ENCODE data around the gene C1QL1.

The C1QL1 gene

DNA sequence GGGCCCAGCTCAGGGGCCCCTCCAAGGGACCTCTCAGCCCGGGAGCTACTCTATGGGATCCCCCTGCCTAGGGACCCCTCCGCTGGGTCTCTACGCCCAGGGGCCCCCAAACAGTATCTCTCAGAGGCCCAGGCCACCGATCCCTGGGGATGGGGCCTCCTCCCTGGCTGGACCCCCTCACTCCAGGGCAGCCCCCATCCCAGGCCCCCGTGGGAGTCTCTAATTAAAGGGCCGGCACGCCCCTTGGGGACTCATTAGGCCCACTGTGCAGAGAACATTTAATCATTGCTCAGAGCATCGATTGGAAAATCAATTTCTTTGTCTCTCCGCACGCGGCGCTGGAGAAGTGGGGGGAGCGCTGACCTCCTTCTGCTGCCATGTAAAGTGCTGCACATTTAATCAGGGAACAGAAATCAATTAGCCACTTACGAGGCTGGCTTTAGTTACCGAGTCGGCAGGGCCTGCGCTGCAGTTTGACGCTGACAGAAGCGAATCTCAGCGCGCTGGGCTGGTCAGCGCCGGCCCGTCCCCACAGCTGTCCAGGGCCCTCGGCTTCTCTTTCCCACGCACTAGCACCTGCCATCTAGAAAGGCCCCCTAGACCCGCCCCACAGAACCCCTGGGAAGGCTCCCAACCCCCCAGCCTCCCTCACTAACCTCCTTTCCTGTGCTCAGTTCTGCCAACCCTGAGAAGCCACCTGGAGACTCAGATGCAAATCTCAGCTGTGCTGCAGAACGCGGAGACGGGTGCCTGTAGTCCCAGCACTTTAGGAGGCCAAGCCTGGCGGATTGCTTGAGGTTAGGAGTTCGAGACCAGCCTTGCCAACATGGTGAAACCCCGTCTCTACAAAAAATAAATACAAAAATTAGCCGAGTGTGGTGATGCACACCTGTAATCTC is 20.2 kb upstream of the C1QL1 start:
- DNase-seq = peak; percentile 69

DNA sequence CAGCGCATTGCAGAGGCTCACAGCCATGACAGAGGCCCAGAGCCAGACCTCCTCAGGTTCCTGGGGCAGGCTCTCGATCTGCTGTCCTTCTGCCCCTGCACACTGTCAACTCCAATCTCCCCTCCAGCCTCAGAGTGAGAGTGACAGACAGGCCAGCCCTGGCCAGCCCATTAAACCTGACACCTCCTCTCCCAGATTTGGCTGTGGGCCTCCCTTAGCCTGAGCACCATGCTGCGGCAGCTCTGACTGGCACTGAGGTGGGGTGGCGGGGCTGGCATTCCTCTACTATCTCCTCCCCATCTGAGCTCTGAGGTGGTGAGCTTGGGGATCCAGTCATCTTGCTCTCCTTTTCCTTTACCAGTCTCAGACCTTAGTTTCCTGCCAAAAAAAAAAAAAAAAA is 15.5 kb upstream of the C1QL1 start:
- no peak for DNase-seq

DNA sequence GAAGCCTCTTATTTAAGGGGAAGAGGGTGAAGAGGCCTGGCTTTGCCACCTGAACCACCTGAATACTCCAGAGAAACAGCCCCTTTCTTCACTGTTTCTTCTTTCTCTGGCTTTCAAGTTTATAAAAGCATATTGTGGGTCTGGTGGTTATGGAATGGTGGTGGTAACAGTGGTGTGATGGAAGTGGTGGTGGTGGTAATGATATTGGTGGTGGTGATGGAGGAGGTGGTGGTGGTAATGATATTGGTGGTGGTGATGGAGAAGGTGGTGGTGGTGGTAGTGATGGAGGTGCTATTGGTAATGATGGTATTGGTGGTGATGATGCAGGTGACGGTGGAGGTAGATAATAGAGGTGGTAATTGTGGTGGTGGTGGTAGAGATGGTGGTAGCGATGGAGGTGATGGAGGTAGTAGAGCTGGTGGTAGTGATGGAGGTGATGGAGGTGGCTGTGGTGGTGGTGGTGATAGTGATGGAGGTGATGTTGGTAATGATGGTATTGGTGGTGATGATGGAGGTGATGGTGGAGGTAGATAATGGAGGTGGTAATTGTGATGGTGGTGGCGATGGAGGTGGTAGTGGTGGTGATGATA is 14.1 kb upstream of the C1QL1 start:
- no peak for DNase-seq

DNA sequence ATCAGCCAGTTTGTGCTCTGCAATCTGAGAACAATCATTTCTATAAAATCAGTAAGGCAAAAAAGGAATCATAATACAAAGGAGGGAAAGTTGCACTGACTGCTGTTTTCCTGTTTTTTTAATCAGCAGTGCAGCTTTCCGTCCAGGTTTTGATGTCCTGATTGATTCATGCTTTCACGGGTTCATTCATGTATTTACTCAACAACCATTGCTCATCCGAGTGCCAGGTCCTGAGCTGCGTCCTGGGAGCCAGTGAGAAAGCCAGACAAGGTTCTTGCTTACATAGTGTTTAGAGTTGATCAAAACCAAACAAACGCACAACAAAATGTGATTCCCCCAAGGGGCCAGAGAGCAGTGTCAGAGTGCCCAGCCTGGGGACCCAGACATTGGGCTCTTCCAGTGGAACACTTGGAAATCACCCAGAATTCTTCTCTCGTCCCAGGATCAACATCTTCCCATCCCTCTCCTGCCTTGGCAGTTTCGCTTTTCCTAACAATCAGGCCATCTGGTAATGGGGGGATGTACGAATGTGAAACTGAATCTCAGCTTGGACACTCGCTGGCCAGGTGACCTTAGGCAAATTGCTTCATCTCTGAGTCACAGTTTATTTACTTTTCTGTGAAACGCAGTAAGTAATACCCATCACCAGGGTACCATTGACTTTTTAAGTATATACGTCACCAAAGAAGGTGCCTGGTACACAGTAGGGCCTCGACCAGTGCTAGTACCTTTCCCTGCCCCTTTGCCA is 13.3 kb upstream of the C1QL1 start:
- no peak for DNase-seq

DNA sequence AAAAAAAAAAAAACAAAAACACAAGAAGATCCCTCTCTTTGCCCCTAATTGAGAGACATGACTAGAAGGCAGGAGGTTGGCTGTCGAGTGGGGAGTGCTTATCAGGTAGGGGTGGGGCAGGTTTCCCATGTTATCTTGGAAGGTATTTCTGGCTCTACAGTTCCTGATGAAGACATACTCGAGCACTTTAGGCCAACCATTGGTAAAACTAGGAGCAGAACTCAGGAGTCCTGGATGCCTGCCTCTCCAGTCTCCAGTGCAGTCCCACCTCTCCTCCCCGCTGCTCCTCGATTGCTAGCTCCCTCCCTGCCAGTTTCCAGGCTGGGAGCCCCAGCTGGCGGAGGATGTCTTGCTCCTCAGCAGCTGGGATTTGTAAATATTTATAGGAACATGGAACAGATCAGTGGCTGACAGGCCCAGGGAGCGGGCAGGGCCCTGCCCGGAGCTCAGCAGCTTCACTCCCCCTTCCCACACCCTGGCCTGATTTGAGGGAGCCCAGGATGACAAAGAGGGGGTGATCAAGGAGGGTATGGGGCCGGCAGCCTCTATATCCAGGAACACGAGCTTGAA is 11.4 kb upstream of the C1QL1 start:
- DNase-seq = no peak

GRCh38 chr17:44978807-44979206 is 10.7 kb upstream of the C1QL1 start:
- DNase-seq = no peak

- DNase-seq = no peak
Observed at GRCh38 chr17:44977814-44978550, 9.9 kb upstream of the C1QL1 start.

DNA sequence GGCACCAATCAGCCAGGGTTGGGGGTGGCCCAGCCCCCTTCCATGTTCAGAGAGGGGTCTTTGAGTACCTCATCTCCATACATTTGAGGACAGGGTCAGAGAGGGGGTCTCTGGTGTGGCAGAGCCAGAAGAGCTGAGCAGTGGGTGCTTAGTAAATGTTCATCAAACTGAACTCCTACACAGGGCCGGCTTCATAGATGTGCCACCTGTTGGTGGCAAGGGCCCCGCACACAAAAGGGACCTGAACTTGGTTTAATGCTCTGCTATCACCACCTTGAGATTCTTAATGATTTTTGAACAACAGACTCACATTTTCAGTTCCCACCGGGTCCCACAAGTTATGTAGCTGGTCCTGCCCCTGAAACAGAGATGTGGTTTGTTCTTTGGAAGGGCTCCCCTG is 9.0 kb upstream of the C1QL1 start:
- DNase-seq = no peak

DNA sequence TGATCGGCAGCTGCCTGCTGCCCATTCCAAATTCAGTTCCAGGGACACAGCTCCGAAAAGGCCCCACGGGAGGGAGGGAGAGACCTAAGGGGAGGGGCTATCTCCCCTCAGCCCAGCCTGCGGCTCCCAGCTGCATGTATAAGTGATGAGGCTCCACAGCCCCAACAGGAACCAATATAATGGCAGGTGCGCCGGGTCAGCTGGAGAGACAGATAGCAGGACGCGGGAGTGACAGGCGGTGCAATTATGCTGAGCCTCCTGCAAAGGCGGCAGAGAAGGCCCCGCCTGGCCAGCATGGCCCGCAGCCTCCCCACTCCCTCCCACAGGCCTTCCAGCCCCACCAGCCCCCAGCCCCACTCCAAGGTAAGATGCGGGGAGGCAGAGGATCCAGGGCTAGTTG is 8.1 kb upstream of the C1QL1 start:
- DNase-seq = no peak

- no peak for DNase-seq
Observed at GRCh38 chr17:44972953-44973352, 4.8 kb upstream of the C1QL1 start.

- DNase-seq = no peak
Observed at GRCh38 chr17:44971776-44972483, 3.8 kb upstream of the C1QL1 start.

GRCh38 chr17:44970136-44970741 is 2.1 kb upstream of the C1QL1 start:
- peak; percentile 30 for DNase-seq

- no peak for DNase-seq
Observed at GRCh38 chr17:44969144-44969780, 1.2 kb upstream of the C1QL1 start.

DNA sequence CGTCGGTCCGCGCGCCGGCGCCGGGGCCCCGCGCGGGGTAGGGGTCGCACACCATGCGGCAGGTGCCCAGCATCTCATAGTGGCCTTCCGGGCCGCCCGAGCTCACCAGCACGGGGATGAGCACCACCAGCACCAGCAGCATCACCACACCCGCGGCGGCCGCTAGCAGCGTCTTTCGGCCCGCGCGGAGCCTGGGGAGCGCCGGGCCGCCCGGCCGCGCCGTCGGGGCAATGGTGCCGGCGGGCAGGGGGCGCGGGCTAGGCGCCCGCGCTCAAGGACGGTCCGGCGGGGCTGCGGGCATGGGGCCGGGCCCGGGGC is 237 bp downstream of the C1QL1 start:
- no peak for DNase-seq

GRCh38 chr17:44967026-44967906 is 837 bp downstream of the C1QL1 start:
- no peak for DNase-seq

DNA sequence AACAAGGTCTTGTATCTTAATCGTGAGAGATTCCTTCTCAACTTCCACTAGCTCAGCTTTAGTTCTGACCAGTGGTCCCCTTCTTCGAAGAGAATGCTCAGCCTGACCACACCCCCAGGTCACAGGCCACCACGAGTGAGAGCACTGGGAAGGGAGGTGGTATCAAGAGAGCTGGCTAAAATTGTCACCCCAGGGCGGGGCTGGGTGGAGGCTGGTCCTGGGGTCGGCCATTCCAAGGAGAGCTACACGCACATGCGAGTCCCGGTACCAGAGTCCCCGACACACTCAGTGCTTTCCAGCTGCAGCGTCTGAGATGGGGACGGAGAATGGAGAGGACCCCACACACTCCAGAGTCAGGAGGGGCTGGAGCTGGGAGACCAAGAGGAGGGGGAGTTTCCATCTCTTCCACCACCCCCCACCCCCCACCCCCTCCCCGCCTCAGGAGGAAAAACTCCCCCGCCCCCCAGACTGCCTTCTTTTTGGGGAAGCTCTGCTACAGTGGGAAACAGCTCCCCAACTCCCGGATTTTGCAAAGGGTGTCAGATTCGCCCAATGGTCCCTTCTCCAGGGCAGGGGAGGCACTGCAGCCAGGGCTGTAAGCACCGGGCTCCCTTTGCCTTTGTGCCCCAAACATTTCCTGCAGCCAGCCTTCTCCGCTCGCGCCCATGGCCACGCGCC is 1.6 kb downstream of the C1QL1 start:
- no peak for DNase-seq

- DNase-seq = no peak
Observed at GRCh38 chr17:44965481-44966234, 2.4 kb downstream of the C1QL1 start.

- DNase-seq = no peak
Observed at GRCh38 chr17:44961921-44962350, 6.2 kb downstream of the C1QL1 start.

- DNase-seq = no peak
Observed at GRCh38 chr17:44960691-44961090, 7.4 kb downstream of the C1QL1 start.
